ENCODE results near the gene HES7. TPM values are rescaled to one million over a fixed set of nuclear protein-coding genes. Genes with fewer than 3 reads are reported as not detected.

HES7 gene
- polyA plus RNA-seq, 1 of the 3 experiments (the other 2 are of a cell fraction) = 1.2 TPM

GRCh38 chr17:8162233-8162996 lies 38.5 kb upstream of the HES7 start, which contains the start of gene VAMP2 (continued):
- TF ChIP-seq RAD21 (IDR thresholded peaks at IDR 0.05; ENCODE audit: low read length) (no peak), IRF3 (IDR thresholded peaks at IDR 0.05; ENCODE audit: low read depth, low read length) (no peak), YY1 (IDR thresholded peaks at IDR 0.05; ENCODE audit: low read depth) (peak; percentile 88), MEF2A (IDR thresholded peaks at IDR 0.05; ENCODE audit: borderline replicate concordance, low read depth) (no peak), USF2 (IDR thresholded peaks at IDR 0.05; ENCODE audit: borderline replicate concordance, low read depth, low read length) (no peak), PBX3 (IDR thresholded peaks at IDR 0.05) (no peak), ZBTB33 (IDR thresholded peaks at IDR 0.05; ENCODE audit: borderline replicate concordance, low read depth) (no peak), MAX (IDR thresholded peaks at IDR 0.05; ENCODE audit: low read depth) (peak; percentile 11; the same call in 1 of the 2 replicates), NRF1 (IDR thresholded peaks at IDR 0.05; ENCODE audit: low read depth, low read length) (no peak), EZH2phosphoT487 (IDR thresholded peaks at IDR 0.05; ENCODE audit: borderline replicate concordance, low read depth) (no peak), REST (IDR thresholded peaks at IDR 0.05; ENCODE audit: low read depth, low read length) (peak; percentile 56; the same call in 1 of the 2 replicates), GABPA (IDR thresholded peaks at IDR 0.05; ENCODE audit: low read depth) (no peak), SIN3A (IDR thresholded peaks at IDR 0.05; ENCODE audit: borderline replicate concordance, low read depth, low read length) (peak; percentile 56; the same call in 1 of the 2 replicates), FOXJ3 (CRISPR knock-in tag; IDR thresholded peaks at IDR 0.05) (no peak), JUND (IDR thresholded peaks at IDR 0.05) (no peak), NFIC (IDR thresholded peaks at IDR 0.05; ENCODE audit: borderline replicate concordance) (peak; percentile 21; the same call in 1 of the 2 replicates), FOSL2 (IDR thresholded peaks at IDR 0.05; ENCODE audit: borderline replicate concordance, low read depth) (no peak), CTCF (IDR thresholded peaks at IDR 0.05) (no peak), EP300 (IDR thresholded peaks at IDR 0.05; ENCODE audit: borderline replicate concordance in 1 of 2, low read depth in 1 of 2, low read length in 1 of 2) (no peak)

Measured in SK-N-SH (cell line).